ENCODE measurements around the gene TIMM10B.

Gene TIMM10B

GRCh38 chr11:6481012-6481923 is at the start of gene TIMM10B, which contains the start of gene ARFIP2:
Gene TIMM10B (plus strand): TSS chr11:6481501. CDS start chr11:6481517, 16 bp downstream.
Gene ARFIP2 (minus strand): TSS chr11:6481331. CDS start chr11:6480421, 910 bp downstream.
- peak; percentile 93 to 97 for DNase-seq

GRCh38 chr11:6431861-6432260 is 49.4 kb upstream of the TIMM10B start:
- DNase-seq = no peak

DNA sequence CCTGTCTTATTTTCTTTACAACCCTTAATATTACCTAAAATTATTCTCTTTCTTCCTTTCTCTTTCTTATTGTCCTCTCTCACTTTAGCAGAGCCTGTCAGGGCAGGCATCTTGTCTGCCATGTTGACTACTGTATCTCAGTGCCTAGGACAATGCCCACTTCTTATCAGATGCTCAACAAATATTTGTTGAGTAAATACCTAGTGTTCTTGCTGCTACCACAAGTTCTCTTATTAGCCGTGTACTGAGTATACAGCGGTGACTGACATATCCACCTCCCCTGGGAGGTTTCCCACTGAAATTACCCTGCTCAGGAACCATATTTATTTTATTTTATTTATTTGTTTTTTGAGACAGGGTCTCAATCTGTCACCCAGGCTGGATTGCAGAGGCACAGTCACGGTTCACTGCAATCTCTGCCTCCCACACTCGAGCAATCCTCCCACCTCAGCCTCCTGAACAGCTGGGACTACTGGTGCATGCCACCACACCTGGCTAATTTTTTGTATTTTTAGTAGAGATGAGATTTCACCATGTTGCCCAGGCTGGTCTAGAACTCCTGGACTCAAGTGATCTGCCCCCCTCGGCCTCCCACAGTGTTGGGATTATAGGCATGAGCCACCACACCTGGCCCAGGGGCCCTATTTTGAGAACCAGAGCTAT is 47.2 kb upstream of the TIMM10B start:
- no peak for DNase-seq

DNA sequence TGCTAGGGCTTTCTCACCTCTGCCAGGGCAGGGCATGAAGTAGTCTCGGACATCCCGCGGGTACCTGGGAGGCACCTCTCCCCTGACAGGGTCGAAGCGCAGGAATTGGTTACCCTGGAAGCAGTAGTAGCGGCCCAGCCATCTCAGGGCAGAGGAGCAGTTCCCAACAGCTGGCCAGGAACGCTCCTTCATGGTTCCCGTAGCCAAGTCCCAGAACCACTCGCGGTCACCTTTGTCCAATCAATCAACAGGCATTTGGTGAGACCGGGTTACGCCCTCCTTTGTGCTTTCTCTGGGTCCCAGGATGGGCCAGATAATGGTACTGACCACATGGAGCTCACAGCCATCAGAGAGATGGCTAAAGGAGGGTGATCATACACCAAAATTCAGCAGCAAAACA is 43.9 kb upstream of the TIMM10B start:
- DNase-seq = no peak

- DNase-seq = no peak
Measured at GRCh38 chr11:6437993-6438392, 43.3 kb upstream of the TIMM10B start.

DNA sequence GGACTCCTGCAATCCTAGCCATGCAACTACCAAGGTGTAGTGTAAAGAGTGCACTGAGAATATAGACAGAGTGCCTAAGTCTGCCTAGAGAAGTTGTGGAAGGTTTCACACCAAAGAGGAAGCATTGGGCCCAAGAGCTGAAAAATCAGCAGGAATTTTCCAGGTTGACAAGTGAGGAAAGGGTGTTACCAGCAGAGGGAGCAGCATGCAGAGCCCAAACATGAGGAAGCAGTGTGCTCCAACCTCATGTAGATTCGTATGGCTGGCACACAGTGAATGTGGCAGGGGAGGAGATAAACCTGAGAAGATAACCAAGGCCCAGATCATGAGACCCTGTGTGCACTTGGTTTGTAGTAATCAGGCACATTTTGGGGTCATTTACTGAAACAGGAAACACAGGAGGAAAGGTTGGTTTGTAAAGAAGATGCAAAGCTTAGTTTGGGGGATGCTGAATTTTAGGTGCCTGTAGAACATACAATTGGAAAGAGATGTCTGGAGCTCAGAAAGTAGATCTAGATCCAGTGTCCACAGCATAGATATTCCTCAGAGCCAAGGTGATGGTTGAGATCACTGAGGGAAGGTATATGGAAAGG is 42.2 kb upstream of the TIMM10B start:
- peak; percentile 9 to 23 for DNase-seq

- DNase-seq = no peak
Measured at GRCh38 chr11:6440906-6441358, 40.4 kb upstream of the TIMM10B start, which contains the start of gene HPX. Gene HPX (minus strand): TSS chr11:6440987. CDS start chr11:6440963, 24 bp downstream.

- DNase-seq = no peak
Measured at GRCh38 chr11:6442441-6442840, 38.9 kb upstream of the TIMM10B start.

DNA sequence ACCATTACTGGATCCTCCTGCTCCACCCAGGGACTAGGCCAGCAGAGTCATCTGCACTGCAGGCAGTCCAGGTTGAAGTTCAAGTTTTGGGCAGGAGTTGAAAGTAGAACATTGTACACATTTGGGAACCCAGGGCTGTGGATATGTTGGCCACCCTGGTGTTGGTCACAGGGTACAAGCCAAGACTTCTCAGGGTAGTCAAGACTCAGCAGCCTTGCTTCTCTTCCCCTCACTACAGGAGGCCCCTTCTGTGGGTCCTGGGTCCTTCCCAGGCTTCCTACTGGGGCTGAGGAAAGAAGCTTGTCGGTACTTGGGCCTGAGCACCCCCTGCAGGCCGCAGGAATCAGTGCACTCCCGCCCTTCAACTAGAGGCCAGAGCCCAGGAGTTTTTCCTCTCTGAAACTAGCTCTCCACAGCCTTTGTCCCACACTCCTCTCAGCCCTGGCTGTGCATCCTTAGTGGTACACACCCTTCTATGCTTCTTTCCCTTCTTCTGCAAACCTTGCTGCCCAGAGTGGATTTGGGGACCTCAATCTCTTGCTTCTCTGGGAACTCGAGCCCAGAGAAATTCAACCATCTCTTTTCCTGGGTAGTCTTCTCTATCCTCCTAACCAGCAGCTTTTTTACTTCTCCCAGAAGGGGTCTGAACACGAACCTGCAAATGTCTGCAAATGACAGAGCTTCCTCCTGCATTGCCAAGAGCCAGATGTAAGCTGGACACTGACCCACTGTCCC is 37.9 kb upstream of the TIMM10B start:
- DNase-seq = peak; percentile 38 to 45

DNA sequence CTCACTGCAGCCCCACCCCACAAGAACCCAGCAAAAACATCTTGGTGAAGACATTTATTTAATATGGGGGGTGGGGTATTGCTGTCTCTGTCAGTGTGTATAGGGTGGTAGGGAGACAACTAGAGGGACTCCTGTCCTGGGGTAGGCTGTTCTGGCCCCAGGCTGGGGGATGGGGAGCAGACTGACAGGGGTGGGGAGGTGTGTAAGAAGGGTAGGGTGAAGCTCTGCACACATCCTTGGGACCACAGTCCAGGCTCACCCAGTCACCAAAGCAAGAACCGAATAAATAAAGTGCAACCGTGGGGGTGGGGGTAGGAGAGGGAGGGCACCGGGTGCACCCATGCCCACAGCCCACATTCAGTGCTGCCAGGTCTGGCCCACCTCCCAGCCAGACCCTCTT is 32.7 kb upstream of the TIMM10B start:
- no peak for DNase-seq

GRCh38 chr11:6452219-6452618 is 29.1 kb upstream of the TIMM10B start:
- no peak for DNase-seq

- no peak for DNase-seq
Measured at GRCh38 chr11:6453152-6453551, 28.1 kb upstream of the TIMM10B start.

DNA sequence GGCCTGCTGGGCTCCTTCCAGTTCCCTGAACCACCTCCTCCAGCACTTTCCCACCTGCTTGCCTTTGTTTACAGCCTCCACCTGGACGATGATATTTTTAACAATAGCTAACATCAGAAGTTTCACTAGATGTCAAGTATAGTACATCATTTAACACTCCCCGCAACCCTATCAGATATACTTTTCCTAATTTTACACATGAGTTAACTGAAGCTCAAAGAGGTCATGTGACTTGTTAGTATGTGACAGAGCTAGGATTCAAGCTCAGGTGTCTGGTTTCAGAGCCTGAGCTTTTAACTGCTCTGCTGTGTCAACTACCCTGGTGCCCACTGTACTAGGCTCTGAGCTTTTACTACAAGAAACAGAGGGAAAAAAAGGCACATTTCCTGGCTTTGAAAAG is 26.2 kb upstream of the TIMM10B start:
- no peak for DNase-seq

- no peak for DNase-seq
Measured at GRCh38 chr11:6456361-6457073, 24.8 kb upstream of the TIMM10B start.

GRCh38 chr11:6457581-6458320 is 23.6 kb upstream of the TIMM10B start:
- no peak for DNase-seq

GRCh38 chr11:6458352-6459098 is 22.8 kb upstream of the TIMM10B start:
- no peak for DNase-seq

DNA sequence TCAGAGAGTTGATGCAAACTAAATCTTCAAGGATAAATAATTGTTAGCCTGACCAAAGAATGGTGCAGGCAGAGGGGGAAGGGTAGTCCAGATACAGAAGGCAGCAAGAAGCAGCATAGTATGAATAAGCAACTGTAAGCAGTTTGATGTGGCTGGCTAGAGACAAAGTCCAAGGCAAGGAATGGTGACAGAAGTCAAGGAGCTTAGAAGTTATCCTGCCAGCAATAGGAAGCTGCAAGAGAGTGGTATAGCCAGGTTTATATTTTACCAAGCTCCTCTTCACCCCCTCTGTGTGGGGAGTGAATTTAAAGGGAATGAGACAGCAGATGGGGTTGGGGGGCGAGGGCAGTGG is 22.2 kb upstream of the TIMM10B start:
- DNase-seq = no peak

DNA sequence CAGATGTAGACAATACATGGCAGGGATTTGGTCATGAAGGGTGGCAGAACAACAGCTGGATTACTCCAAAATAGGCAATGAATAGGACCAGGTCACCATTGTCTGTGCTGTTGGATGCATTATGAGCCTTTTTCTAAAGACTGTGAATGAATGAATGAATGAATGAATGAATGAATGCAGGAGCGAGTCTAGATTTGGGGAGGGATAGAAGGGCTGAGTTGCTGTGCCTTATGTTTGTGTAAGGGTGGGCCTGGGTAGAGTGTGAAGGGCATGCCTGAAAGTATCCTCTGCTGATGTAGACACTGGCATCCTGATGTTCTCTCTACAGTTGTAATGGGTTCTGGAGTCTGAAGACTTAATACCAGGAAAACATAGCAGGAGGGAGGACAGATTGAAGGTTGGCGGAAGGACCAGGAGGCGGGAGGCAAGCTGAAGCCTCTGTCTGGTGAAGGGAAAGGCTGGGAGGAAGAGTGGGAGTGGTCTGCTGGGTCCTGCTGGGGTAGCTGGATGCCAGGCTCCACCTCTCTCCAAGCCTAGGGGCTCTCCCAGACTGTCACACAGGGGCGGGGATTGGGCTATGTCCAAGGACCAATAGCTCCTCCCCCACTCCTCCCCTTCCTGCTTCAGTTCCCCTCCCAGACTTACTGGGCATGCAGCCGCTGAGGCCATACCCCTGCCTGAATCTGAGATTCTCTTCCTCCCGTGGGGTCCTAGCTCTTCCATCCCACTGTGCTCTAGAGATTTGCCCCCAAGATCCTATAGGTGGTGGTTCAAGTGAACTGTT is 12.4 kb upstream of the TIMM10B start:
- DNase-seq = no peak

- no peak for DNase-seq
Measured at GRCh38 chr11:6469599-6469998, 11.7 kb upstream of the TIMM10B start.

- no peak for DNase-seq
Measured at GRCh38 chr11:6472934-6473333, 8.4 kb upstream of the TIMM10B start.

All from stimulated activated CD4-positive, alpha-beta T cell treated with anti-CD3 and anti-CD28 coated beads, Interleukin-4, amount 100 ng/mL, for 4 hours (primary cell).